Measurements from ENCODE around the gene MED12L. TPM values are rescaled to one million over a fixed set of nuclear protein-coding genes. Genes with fewer than 3 reads are reported as not detected.

MED12L gene
- total RNA-seq, 1 experiment from 2014 or later = 14.9 TPM

DNA sequence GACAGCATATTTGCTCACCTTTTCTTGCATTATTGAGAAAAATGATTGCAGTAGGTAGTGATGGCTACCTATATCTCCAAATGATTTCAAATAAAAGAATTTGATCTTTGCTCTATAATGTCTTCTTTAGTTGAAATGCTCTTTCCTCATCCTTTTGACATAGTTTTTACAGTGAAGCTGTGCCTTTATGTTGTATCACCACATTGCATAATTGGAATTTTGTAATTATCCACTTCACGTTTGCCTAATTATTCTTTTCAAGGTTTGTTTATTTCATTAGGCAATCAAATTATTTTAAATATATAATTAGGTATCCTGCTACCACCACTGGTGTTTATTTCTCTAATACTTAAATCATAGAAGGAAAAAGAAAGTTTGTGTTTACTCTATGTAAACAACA, 265.2 kb downstream of the MED12L start:
- Mint-ChIP-seq H3K4me1 (peaks cover 14 to 32% of the 10 kb centered on the region in 2 experiments), H3K27me3 (ENCODE audit: low read depth) (no peaks in the 10 kb centered on the region), H3K27ac (no peak overlapping the region), H3K36me3 (ENCODE audit: insufficient read depth in 1 of 3, low read depth in 3 of 3) (no peaks in the 10 kb centered on the region; a peak in 1 of 7 replicates), H3K9me3 (no peaks in the 10 kb centered on the region), H3K4me3 (no peak overlapping the region)
- no peaks in the 10 kb centered on the region for H3K79me1 ChIP-seq (ENCODE audit: insufficient read depth, low read depth, low read length, poor library complexity, severe bottlenecking)
- H3K79me2 ChIP-seq (ENCODE audit: insufficient read depth, low read length) = no peaks in the 10 kb centered on the region
- H2AK5ac ChIP-seq (ENCODE audit: insufficient read length, low read length) = no peak overlapping the region
- no CpG with 5 or more reads among the region's 1 CpG for WGBS (ENCODE audit: extremely low coverage, insufficient read length, low lambda C conversion rate)
- H4K8ac ChIP-seq (replicated peaks; ENCODE audit: insufficient read length, low read depth, low read length) = no peak overlapping the region
- H3K9me3 ChIP-seq (ENCODE audit: control insufficient read depth, low read depth, low read length) = no peaks in the 10 kb centered on the region
- H2BK5ac ChIP-seq (ENCODE audit: insufficient read length, low read length) = no peak overlapping the region
- H3K18ac ChIP-seq (ENCODE audit: insufficient read length, low read depth, low read length) = no peak overlapping the region
- H2BK120ac ChIP-seq (ENCODE audit: low read depth, low read length, poor library complexity, severe bottlenecking) = no peak overlapping the region
- H2AFZ ChIP-seq (ENCODE audit: low read length) = no peak overlapping the region
- H3K14ac ChIP-seq (ENCODE audit: insufficient read depth, low read length) = no peak overlapping the region
- TF ChIP-seq, protein P1, sequence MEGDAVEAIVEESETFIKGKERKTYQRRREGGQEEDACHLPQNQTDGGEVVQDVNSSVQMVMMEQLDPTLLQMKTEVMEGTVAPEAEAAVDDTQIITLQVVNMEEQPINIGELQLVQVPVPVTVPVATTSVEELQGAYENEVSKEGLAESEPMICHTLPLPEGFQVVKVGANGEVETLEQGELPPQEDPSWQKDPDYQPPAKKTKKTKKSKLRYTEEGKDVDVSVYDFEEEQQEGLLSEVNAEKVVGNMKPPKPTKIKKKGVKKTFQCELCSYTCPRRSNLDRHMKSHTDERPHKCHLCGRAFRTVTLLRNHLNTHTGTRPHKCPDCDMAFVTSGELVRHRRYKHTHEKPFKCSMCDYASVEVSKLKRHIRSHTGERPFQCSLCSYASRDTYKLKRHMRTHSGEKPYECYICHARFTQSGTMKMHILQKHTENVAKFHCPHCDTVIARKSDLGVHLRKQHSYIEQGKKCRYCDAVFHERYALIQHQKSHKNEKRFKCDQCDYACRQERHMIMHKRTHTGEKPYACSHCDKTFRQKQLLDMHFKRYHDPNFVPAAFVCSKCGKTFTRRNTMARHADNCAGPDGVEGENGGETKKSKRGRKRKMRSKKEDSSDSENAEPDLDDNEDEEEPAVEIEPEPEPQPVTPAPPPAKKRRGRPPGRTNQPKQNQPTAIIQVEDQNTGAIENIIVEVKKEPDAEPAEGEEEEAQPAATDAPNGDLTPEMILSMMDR (conservative IDR thresholded peaks at IDR 0.05) = no peak
- no peak for DNase-seq
- H3K23ac ChIP-seq (ENCODE audit: insufficient read length, low read depth, low read length) = no peak overlapping the region
- no peak overlapping the region for H3K9ac ChIP-seq (ENCODE audit: extremely low read depth, insufficient read length, low read length)
- no peak overlapping the region for H3K27ac ChIP-seq (ENCODE audit: insufficient read length, low read depth, low read length)
- H2BK15ac ChIP-seq (ENCODE audit: low read depth, low read length) = no peak overlapping the region
- no peak overlapping the region for H3K4me2 ChIP-seq (ENCODE audit: insufficient read depth, insufficient read length, low read length)
- H3K4ac ChIP-seq (ENCODE audit: low read depth, low read length) = no peak overlapping the region
- no peak overlapping the region for H4K91ac ChIP-seq (ENCODE audit: insufficient read length, low read depth, low read length)
- H3T11ph ChIP-seq (ENCODE audit: low read length) = no peak overlapping the region
- no peak overlapping the region for H3K56ac ChIP-seq (ENCODE audit: insufficient read length, low read depth, low read length)
- no peak overlapping the region for H2BK12ac ChIP-seq (ENCODE audit: insufficient read length, low read depth, low read length)
- H4K20me1 ChIP-seq (ENCODE audit: control insufficient read depth, insufficient read depth, insufficient read length) = no peaks in the 10 kb centered on the region
- H3K4me1 ChIP-seq (ENCODE audit: insufficient read depth, low read length) = peaks cover 4% of the 10 kb centered on the region
- no peak overlapping the region for H2BK20ac ChIP-seq (ENCODE audit: low read depth, low read length, poor library complexity, severe bottlenecking)
- H3K23me2 ChIP-seq (ENCODE audit: insufficient read length, low read depth, low read length, poor library complexity, severe bottlenecking) = no peaks in the 10 kb centered on the region
- H4K5ac ChIP-seq (ENCODE audit: insufficient read length, low read depth, low read length) = no peak overlapping the region
- no peaks in the 10 kb centered on the region for H3K27me3 ChIP-seq (ENCODE audit: insufficient read depth, low read length)

Measured in H9 (cell line).